OCI-LY1 (cell line): ENCODE results near the gene CCDC192.

Experiments used
- EZH2 ChIP-seq: fragments of 200-600 bp; sonication (generic), shearing (Covaris generic); IDR thresholded peaks from 2 replicates; pipeline ENCODE4 v1.8.0; 2017; ENCODE audit warnings: borderline replicate concordance, mixed run types, mild to moderate bottlenecking, antibody characterized with exemption, low read length, moderate library complexity, mixed read lengths
- TF ChIP-seq, protein P1 (sequence below): fragments of 200-600 bp; sonication (generic), shearing (Covaris generic); IDR thresholded peaks from 2 replicates; pipeline ENCODE4 v1.5.1; 2017; ENCODE audit warnings: mild to moderate bottlenecking, antibody characterized with exemption, low read length, moderate library complexity, mixed read lengths

DNA sequence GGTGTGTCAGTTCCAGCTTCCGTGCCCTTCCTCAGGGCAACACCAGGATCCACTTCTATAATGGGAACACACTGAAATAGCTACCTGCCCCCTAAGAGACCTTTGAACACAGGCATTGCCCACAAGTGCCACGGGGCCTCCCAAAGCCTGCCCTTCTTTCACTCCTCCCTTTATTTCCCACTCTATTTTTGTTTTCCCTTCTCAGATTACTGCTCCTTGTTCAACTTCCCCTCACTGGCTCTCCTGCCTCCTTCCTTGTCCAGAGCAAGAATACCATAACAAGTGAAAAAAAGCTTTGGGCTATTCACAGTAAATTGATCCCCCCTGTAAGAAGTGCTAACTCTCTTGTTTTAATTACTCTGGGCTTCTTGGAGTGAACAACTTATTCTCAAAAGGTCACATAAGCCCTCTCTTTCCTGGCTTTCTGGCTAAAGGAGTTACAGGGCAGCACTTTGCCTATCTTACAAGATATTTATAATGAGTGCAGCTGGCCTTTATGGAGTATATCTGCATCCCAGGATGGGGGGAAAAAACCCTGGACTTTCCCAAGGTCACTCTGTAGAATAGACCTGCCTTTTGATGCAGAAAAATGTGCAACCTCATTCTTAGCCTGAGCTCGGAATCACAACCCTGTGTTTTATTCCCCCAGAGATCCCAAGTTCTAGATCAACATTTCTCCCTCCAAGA is 43.0 kb upstream of the CCDC192 start:
- TF ChIP-seq, protein P1, sequence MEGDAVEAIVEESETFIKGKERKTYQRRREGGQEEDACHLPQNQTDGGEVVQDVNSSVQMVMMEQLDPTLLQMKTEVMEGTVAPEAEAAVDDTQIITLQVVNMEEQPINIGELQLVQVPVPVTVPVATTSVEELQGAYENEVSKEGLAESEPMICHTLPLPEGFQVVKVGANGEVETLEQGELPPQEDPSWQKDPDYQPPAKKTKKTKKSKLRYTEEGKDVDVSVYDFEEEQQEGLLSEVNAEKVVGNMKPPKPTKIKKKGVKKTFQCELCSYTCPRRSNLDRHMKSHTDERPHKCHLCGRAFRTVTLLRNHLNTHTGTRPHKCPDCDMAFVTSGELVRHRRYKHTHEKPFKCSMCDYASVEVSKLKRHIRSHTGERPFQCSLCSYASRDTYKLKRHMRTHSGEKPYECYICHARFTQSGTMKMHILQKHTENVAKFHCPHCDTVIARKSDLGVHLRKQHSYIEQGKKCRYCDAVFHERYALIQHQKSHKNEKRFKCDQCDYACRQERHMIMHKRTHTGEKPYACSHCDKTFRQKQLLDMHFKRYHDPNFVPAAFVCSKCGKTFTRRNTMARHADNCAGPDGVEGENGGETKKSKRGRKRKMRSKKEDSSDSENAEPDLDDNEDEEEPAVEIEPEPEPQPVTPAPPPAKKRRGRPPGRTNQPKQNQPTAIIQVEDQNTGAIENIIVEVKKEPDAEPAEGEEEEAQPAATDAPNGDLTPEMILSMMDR = no peak
- TF ChIP-seq EZH2 = no peak
